OCI-LY3 (cell line): ENCODE measurements around the gene RPL15.

ENCODE experiments used
- EZH2phosphoT487 ChIP-seq: fragments of 200-600 bp; shearing (Covaris generic); IDR thresholded peaks from 2 replicates; pipeline ENCODE4 v1.6.1; 2018; ENCODE audit warnings: antibody characterized with exemption, mixed run types, low read depth
- TF ChIP-seq, protein P1 (sequence below): fragments of 200-600, 300-600 bp; sonication (generic); IDR thresholded peaks from 2 replicates; pipeline ENCODE4 v1.5.1; 2014; ENCODE audit warnings: antibody characterized with exemption, low read length, low read depth

DNA sequence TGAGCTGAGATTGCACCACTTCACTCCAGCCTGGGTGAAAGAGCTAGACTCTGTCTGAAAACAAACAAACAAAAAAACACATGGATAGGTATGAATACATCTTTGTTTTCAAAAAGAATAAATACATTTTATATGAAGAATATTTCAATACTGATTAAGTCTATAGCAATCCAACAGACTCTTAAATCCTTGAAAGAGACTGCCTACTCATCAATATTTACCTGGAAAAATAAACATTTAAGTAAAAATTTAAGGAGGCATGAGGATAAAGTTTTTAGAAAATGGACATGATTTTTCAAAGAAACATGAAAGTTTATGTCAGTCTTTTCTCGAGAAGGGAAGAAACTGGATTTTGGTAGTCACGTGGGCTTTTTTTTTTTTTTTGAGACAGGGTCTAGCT, 5.5 kb upstream of the RPL15 start:
- TF ChIP-seq, protein P1, sequence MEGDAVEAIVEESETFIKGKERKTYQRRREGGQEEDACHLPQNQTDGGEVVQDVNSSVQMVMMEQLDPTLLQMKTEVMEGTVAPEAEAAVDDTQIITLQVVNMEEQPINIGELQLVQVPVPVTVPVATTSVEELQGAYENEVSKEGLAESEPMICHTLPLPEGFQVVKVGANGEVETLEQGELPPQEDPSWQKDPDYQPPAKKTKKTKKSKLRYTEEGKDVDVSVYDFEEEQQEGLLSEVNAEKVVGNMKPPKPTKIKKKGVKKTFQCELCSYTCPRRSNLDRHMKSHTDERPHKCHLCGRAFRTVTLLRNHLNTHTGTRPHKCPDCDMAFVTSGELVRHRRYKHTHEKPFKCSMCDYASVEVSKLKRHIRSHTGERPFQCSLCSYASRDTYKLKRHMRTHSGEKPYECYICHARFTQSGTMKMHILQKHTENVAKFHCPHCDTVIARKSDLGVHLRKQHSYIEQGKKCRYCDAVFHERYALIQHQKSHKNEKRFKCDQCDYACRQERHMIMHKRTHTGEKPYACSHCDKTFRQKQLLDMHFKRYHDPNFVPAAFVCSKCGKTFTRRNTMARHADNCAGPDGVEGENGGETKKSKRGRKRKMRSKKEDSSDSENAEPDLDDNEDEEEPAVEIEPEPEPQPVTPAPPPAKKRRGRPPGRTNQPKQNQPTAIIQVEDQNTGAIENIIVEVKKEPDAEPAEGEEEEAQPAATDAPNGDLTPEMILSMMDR, result no peak
- TF ChIP-seq EZH2phosphoT487, result no peak
